RWPE2 (cell line): ENCODE measurements around the gene MYBBP1A.

Experiments used
- ATAC-seq: fragments of 200-7000 bp; cut with Tn5 transposase; 3 replicates; pipeline ENCODE4 v1.9.1; 2021; ENCODE audit warnings: low read depth
- DNase-seq: peaks from one replicate; pipeline ENCODE4 v3.0.0-alpha.2; 2020; ENCODE audit warnings: low spot score
- H3K27ac ChIP-seq: fragments of 450-650 bp; 2 replicates; pipeline ENCODE4 v1.5.1; 2017; ENCODE audit warnings: mild to moderate bottlenecking; ENCODE audit not compliant: poor library complexity, severe bottlenecking
- H3K27me3 ChIP-seq: fragments of 250-450 bp; sonication (Bioruptor Pico); 2 replicates; pipeline ENCODE4 v1.5.1; 2021; ENCODE audit warnings: mild to moderate bottlenecking, moderate library complexity; ENCODE audit not compliant: insufficient read depth, poor library complexity, severe bottlenecking
- H3K36me3 ChIP-seq: fragments of 250-450 bp; sonication (Bioruptor Pico); 2 replicates; pipeline ENCODE4 v1.5.1; 2020; ENCODE audit warnings: low read depth, mild to moderate bottlenecking, moderate library complexity
- H3K4me1 ChIP-seq: fragments of 250-450 bp; sonication (Bioruptor Pico); 2 replicates; pipeline ENCODE4 v1.5.1; 2021; ENCODE audit warnings: mild to moderate bottlenecking, moderate library complexity; ENCODE audit not compliant: insufficient read depth, poor library complexity, severe bottlenecking
- H3K4me3 ChIP-seq: fragments of 250-450 bp; sonication (Bioruptor Pico); 2 replicates; pipeline ENCODE4 v1.5.1; 2021; ENCODE audit warnings: mild to moderate bottlenecking, moderate library complexity; ENCODE audit not compliant: severe bottlenecking
- H3K9me3 ChIP-seq: fragments of 250-450 bp; sonication (Bioruptor Pico); 2 replicates; pipeline ENCODE4 v1.5.1; 2021; ENCODE audit warnings: mild to moderate bottlenecking, moderate library complexity; ENCODE audit not compliant: severe bottlenecking
- CTCF ChIP-seq: fragments of 450-650 bp; IDR thresholded peaks from one replicate; pipeline ENCODE4 v1.5.1; 2017; ENCODE audit warnings: mild to moderate bottlenecking, moderate library complexity; ENCODE audit not compliant: poor library complexity, severe bottlenecking

The MYBBP1A gene

GRCh38 chr17:4547118-4547906 lies 7.9 kb downstream of the MYBBP1A start:
- Histone ChIP-seq H3K36me3 (peaks cover 82% of the 10 kb centered on the region), H3K4me1 (no peaks in the 10 kb centered on the region), H3K27me3 (no peaks in the 10 kb centered on the region), H3K27ac (no peak overlapping the region), H3K4me3 (no peak overlapping the region), H3K9me3 (no peaks in the 10 kb centered on the region)
- DNase-seq (no peak), ATAC-seq (no peak)
- TF ChIP-seq CTCF = no peak

GRCh38 chr17:4545217-4545951 lies 9.8 kb downstream of the MYBBP1A start:
- no peak for TF ChIP-seq CTCF
- H3K4me3 ChIP-seq = no peak overlapping the region
- ATAC-seq (no peak), DNase-seq (no peak)
- H3K36me3 ChIP-seq = peaks cover 80% of the 10 kb centered on the region
- H3K27me3 ChIP-seq = no peaks in the 10 kb centered on the region
- H3K27ac ChIP-seq = no peak overlapping the region
- H3K4me1 ChIP-seq = no peaks in the 10 kb centered on the region
- H3K9me3 ChIP-seq = no peaks in the 10 kb centered on the region

- Histone ChIP-seq H3K27me3 (no peaks in the 10 kb centered on the region), H3K36me3 (peaks cover 80% of the 10 kb centered on the region), H3K9me3 (no peaks in the 10 kb centered on the region), H3K4me1 (no peaks in the 10 kb centered on the region), H3K4me3 (no peak overlapping the region), H3K27ac (no peak overlapping the region)
- no peak for TF ChIP-seq CTCF
- DNase-seq (no peak), ATAC-seq (no peak)
Measured at GRCh38 chr17:4544951-4545216, 10.3 kb downstream of the MYBBP1A start.

- Histone ChIP-seq H3K27ac (no peak overlapping the region), H3K9me3 (no peaks in the 10 kb centered on the region), H3K4me1 (no peaks in the 10 kb centered on the region), H3K27me3 (no peaks in the 10 kb centered on the region), H3K36me3 (peaks cover 79% of the 10 kb centered on the region), H3K4me3 (no peak overlapping the region)
- no peak for TF ChIP-seq CTCF
- DNase-seq (no peak), ATAC-seq (no peak)
Measured at GRCh38 chr17:4544135-4544950, 10.8 kb downstream of the MYBBP1A start.
